T-helper 2 cell treated with Interferon-gamma antibody and Interleukin-4, amounts not matched to agents 5 μg/mL and 100 μg/mL, for 36 hours (primary cell): Measurements from ENCODE around the gene KCNJ16.

Experiments
- DNase-seq: peaks from one replicate; pipeline ENCODE4 v3.0.0; 2021; ENCODE audit warnings: low spot score
- H3K27ac Mint-ChIP-seq: one replicate; pipeline ENCODE4 v1.8.0; 2021; ENCODE audit warnings: mild to moderate bottlenecking, mixed read lengths
- H3K27me3 Mint-ChIP-seq: one replicate; pipeline ENCODE4 v1.8.0; 2021; ENCODE audit warnings: low read depth, mixed read lengths
- H3K36me3 Mint-ChIP-seq: one replicate; pipeline ENCODE4 v1.8.0; 2021; ENCODE audit warnings: low read depth, mixed read lengths
- H3K4me1 Mint-ChIP-seq: one replicate; pipeline ENCODE4 v1.8.0; 2021; ENCODE audit warnings: low read depth, mixed read lengths
- H3K4me3 Mint-ChIP-seq: one replicate; pipeline ENCODE4 v1.8.0; 2022; ENCODE audit warnings: mild to moderate bottlenecking, moderate library complexity, mixed read lengths
- H3K9me3 Mint-ChIP-seq: one replicate; pipeline ENCODE4 v1.8.0; 2021; ENCODE audit warnings: mixed read lengths

Gene KCNJ16

DNA sequence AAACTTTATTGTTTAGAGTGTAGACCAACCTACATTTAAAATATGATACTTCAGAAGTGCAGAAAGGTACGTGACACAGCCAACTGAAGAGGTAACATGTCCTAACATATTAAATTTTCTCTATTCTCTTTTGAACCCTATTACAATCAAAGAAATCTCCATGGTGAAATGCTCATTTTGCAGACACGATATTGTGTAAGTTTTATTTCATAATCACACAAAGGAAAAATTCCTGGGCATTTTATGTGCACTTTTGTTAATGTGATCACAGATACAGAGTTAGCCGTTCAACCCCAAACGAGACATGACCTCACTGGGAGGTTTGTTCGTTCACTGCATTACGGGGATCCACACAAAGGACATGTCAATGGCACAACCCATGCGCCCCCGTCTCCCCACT, 21.8 kb downstream of the KCNJ16 start:
- Mint-ChIP-seq H3K4me1 (peaks cover 11% of the 10 kb centered on the region), H3K27me3 (peaks cover 3% of the 10 kb centered on the region), H3K27ac (no peak overlapping the region), H3K9me3 (no peaks in the 10 kb centered on the region), H3K4me3 (no peak overlapping the region), H3K36me3 (peaks cover 1% of the 10 kb centered on the region)
- no peak for DNase-seq

DNA sequence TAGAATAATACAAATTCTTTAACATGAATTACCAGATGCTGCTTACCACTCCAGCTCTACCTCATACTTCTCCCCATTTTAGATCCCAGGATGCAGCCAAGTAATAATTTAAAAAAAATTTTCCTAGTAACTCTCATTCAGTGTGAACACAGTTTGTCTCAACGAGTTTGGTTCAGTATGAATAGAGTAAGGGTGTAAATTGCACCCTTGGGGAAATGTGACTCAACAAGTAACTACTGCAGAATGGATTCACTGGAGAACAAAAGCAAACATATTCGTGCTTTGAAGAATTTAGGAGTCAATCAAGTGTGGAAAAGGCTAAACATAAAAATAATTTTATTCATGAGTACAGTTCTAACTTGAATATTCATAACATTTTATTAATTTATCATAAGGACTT, 23.0 kb downstream of the KCNJ16 start:
- Mint-ChIP-seq H3K4me3 (no peak overlapping the region), H3K9me3 (no peaks in the 10 kb centered on the region), H3K27me3 (peaks cover 3% of the 10 kb centered on the region), H3K4me1 (peaks cover 9% of the 10 kb centered on the region), H3K27ac (no peak overlapping the region), H3K36me3 (peaks cover 1% of the 10 kb centered on the region)
- DNase-seq: no peak

DNA sequence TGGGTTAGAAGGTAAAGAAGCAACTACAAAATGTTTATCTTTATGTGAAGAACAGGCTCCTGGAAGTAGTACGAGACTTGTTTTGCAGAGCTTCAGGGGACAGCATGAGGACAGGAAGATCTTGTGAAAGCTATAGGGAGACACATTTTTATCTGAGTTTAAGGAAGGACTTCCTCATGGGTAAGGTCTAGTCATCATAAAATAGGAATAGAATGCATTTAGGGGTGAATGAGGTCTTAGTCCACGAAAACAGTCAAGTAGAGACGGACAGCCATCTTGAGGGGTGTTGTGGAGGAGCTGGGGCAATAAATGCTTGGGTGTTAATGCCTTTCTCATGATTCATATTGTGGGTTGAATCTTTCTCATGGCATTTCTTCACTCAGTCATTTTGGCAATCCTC, 24.3 kb downstream of the KCNJ16 start:
- Mint-ChIP-seq H3K27me3 (peaks cover 3% of the 10 kb centered on the region), H3K36me3 (no peaks in the 10 kb centered on the region), H3K9me3 (no peaks in the 10 kb centered on the region), H3K27ac (no peak overlapping the region), H3K4me1 (peaks cover 9% of the 10 kb centered on the region), H3K4me3 (no peak overlapping the region)
- no peak for DNase-seq

DNA sequence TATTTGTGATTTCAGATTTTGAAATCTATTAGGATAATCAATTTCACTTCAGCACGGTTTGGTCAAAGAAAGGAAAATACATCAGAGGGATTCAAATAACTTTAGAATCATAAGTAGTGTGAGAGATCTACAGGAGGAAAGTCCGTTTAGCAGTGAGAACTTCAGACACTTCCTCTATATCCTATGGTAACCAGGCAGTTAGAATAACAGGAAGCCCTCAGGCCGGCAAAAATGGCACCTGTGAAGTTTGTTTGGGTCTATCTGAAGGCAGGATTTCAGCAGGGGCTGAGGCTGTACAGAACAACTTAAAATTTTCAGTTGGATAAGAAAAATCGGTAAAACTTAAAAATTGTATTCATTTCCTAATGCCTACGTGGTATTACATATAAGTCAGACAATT, 24.9 kb downstream of the KCNJ16 start:
- Mint-ChIP-seq H3K27me3 (peaks cover 3% of the 10 kb centered on the region), H3K27ac (no peak overlapping the region), H3K4me3 (no peak overlapping the region)

DNA sequence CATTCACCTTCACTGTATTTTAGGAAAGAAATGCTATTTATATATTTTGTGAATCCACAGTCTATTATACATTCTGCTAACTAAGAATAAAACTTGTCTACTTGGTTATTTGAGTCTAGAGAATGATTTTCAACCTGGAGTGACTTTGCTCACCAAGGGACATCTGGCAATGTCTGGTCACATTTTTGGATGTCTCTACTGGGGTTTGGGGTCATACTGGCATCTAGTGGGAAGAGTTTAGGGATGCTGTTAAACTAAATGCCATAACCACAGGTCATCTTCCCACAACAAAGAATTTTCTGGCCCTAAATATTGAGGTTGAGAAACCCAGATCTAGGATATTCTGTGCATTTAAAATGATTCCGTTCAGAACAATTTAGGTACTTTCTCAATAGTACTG, 26.0 kb downstream of the KCNJ16 start:
- Mint-ChIP-seq H3K27ac (no peak overlapping the region), H3K27me3 (peaks cover 3% of the 10 kb centered on the region), H3K36me3 (no peaks in the 10 kb centered on the region), H3K4me1 (peaks cover 13% of the 10 kb centered on the region), H3K9me3 (no peaks in the 10 kb centered on the region), H3K4me3 (no peak overlapping the region)
- DNase-seq: no peak

More for the DNA sequence above, 24.9 kb downstream of the KCNJ16 start:
- no peak for DNase-seq
- H3K9me3 Mint-ChIP-seq: no peaks in the 10 kb centered on the region
- H3K4me1 Mint-ChIP-seq: peaks cover 9% of the 10 kb centered on the region
- no peaks in the 10 kb centered on the region for H3K36me3 Mint-ChIP-seq

DNA sequence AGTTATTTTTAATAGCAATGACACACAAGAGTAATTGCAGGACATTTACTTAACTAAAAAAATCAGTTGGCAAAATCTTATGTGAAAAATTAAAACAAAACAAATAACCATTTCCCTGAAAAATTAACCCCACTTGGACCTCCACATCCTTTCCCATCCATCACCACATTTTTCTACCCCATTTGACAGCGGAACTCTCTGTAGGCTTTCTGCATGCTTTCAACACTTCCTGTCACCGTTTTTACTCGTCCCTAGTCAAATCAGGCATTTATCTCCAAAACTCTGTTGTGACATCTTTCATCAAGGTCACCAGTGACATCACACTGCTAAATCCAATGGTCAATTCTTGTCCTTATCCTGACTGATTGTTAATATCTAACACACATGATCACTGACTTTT, 27.5 kb downstream of the KCNJ16 start:
- no peak for DNase-seq
- no peak overlapping the region for H3K4me3 Mint-ChIP-seq
- H3K27ac Mint-ChIP-seq: no peak overlapping the region
- H3K4me1 Mint-ChIP-seq: peaks cover 16% of the 10 kb centered on the region
- H3K9me3 Mint-ChIP-seq: no peaks in the 10 kb centered on the region
- peaks cover 3% of the 10 kb centered on the region for H3K27me3 Mint-ChIP-seq
- no peaks in the 10 kb centered on the region for H3K36me3 Mint-ChIP-seq

DNA sequence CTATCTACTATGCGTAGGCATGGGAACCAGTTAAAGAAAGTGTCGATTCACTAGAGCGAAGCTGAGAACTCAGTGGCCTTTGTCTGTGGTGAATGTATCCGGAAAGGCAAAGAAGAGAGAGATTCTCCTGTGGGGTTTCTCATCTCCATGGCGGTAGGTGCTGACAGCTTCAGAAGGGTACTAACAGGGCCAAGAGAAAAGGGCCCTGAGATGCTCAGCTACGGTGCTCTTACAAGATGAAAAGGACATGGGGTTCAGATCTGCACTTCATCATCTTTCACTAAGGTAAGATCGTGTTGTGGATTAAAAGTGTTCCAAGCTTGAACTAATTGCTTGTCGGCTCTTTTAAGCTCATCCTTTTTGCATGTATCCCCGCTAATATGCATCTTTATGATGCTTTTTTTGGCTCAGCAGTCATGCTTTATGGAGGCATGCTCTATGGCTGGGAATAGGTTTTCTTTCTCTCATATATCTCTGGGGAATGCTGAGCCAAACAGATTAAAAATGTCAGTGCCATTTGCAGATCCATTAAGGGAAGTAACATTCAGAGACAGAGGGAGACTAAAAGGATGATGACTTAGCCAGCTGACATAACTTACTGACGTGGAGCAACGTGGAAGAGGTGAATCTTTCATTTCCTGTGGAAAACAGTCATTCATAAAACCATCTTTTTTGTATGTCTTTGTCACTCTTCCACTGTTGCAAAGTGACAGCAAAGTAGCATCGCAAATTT, 29.9 kb downstream of the KCNJ16 start:
- peaks cover 8% of the 10 kb centered on the region for H3K4me1 Mint-ChIP-seq

DNA sequence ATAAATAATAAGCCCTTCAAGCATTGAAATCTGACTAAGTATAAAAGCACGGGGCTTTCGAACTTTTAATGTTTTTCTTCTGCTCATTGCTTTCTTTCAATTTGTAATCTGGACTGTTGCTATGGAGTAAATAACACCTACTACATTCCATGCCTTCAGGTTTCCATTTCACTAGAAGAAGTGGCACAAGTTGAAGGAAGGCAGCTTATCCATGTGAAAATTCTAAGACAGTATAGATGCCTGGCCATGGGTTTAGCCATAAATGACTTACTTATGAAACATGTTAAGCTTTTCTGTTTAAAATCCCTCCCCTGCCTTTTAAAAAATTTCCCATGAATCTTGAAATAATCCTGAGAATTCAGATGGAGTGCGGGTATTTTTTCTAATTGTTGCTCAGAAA, 30.6 kb downstream of the KCNJ16 start:
- Mint-ChIP-seq H3K9me3 (no peaks in the 10 kb centered on the region), H3K4me3 (no peak overlapping the region), H3K27ac (no peak overlapping the region), H3K4me1 (peaks cover 8% of the 10 kb centered on the region), H3K27me3 (no peaks in the 10 kb centered on the region), H3K36me3 (no peaks in the 10 kb centered on the region)
- DNase-seq: no peak

More for the DNA sequence above, 29.9 kb downstream of the KCNJ16 start:
- H3K4me3 Mint-ChIP-seq: no peak overlapping the region
- H3K27ac Mint-ChIP-seq: no peak overlapping the region
- H3K36me3 Mint-ChIP-seq: no peaks in the 10 kb centered on the region
- H3K27me3 Mint-ChIP-seq: peaks cover 3% of the 10 kb centered on the region
- no peak for DNase-seq
- no peaks in the 10 kb centered on the region for H3K9me3 Mint-ChIP-seq

DNA sequence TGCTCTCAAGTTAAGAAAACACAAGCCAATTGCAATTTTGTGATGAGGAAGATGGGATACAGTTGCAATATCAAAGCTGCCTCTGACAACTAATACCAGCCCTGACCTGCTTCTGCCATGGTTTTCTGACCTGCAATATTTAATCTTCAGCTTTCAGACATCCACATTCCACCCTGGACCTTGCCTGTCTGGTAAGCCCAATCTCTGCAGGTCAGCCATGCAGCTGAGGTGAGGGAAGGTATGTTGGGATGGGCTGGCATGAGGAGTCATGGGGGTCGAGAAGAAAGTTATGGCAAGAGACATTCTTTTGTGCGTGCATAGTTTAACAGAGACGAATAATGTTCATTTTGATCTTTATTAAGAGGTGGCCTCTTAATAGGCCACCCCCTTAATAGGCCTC, 31.5 kb downstream of the KCNJ16 start:
- H3K4me1 Mint-ChIP-seq: peaks cover 8% of the 10 kb centered on the region
- H3K27ac Mint-ChIP-seq: no peak overlapping the region
- DNase-seq: no peak

DNA sequence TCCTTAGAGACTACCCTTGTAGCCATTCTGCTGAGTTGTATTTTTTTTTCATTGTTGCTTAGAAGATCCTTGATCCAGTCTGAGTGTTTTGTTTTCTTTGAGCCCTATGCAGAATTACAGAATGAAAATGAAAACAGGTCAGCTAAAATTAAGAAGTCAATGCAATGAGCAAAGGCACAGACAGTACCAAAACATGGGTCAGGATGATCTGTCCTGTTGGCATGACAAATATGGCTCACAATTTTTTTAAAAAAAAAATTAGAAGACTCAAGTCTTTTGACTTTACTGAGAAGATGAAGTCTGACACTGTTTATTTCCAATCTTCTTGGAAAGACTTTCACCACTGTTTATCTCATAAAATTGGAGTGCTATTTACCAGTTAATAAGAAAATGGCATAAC, 32.4 kb downstream of the KCNJ16 start:
- Mint-ChIP-seq H3K9me3 (no peaks in the 10 kb centered on the region), H3K36me3 (no peaks in the 10 kb centered on the region), H3K4me1 (peaks cover 8% of the 10 kb centered on the region), H3K27ac (no peak overlapping the region), H3K4me3 (no peak overlapping the region), H3K27me3 (no peaks in the 10 kb centered on the region)
- DNase-seq: no peak

More for the DNA sequence above, 31.5 kb downstream of the KCNJ16 start:
- Mint-ChIP-seq H3K36me3 (no peaks in the 10 kb centered on the region), H3K9me3 (no peaks in the 10 kb centered on the region), H3K4me3 (no peak overlapping the region), H3K27me3 (no peaks in the 10 kb centered on the region)

DNA sequence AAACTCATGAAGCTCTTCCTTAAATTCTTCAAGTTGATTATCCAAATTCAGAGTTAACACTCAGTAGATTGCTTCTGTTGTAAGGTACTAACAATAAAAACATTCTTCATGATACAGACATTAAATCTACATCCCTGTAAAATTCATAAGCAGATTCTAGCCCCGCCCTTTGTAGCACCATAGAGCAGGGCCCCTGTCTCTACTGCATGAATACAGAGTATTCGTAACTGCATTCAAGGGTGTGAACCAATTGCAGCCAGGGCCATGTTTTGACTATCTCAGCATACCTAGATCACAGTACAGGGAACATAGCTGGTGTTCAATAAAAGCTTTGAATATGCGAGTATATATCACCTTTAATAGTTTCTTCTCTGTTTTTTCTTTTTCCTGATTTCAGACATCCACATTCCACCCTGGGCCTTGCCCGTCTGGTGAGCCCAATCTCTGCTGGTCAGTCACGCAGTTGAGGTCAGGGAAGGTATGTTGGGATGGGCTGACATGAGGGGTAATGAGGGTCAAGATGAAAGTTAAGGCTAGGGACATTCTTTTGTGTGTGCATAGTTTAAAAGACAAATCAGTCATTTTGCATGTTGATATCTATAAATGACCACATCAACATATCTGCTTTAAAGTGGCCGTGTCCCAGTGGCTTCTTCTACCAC, 33.0 kb downstream of the KCNJ16 start:
- Mint-ChIP-seq H3K27me3 (no peaks in the 10 kb centered on the region), H3K4me3 (no peak overlapping the region), H3K36me3 (no peaks in the 10 kb centered on the region), H3K9me3 (no peaks in the 10 kb centered on the region), H3K27ac (no peak overlapping the region), H3K4me1 (peaks cover 8% of the 10 kb centered on the region)
- DNase-seq: no peak

DNA sequence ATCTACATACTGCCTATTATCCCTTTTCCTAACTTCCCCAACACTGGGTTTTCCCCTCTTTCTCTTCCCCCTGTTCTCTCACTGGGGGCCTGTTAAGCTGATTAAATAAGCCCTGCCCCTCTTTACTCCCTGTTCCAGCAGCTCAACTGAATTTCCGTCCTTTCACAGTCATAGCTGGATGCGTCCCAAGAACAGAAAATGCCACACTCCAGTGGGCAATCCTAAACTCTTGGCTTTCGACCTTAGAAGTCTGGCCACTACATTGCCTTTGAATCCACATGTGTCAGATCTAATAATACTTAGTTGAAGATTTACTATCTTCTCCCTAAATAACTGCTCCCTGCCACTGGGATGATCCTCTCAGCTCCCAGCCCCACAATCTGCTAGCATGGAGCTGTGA, 34.5 kb downstream of the KCNJ16 start:
- H3K27me3 Mint-ChIP-seq: peaks cover 5% of the 10 kb centered on the region

DNA sequence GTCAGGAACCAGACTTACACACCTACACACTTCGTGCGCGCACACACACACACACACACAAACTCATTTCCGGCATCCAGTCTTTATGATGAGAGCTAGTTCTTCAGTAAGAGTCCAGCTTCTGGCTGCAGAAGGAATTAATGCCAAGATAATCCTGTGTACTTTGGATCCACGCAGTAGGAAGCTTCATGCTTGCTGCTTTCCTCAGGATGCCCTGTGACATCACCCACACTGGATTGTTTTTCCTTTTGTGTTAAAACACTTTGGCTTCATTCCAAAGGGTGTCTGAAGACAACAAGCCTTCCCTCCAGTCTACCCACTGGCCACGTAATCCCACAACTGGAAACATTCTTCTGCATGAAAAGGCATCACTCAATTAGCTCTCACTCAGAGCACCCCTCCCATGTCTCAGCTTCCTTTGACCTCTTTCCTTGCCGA, 35.4 kb downstream of the KCNJ16 start:
- Mint-ChIP-seq H3K4me3 (no peak overlapping the region), H3K36me3 (no peaks in the 10 kb centered on the region), H3K9me3 (no peaks in the 10 kb centered on the region), H3K27ac (no peak overlapping the region), H3K27me3 (peaks cover 5% of the 10 kb centered on the region), H3K4me1 (peaks cover 6% of the 10 kb centered on the region)
- DNase-seq: no peak

More for the DNA sequence above, 34.5 kb downstream of the KCNJ16 start:
- H3K4me1 Mint-ChIP-seq: peaks cover 8% of the 10 kb centered on the region
- no peaks in the 10 kb centered on the region for H3K36me3 Mint-ChIP-seq
- H3K9me3 Mint-ChIP-seq: no peaks in the 10 kb centered on the region
- H3K4me3 Mint-ChIP-seq: no peak overlapping the region
- no peak overlapping the region for H3K27ac Mint-ChIP-seq
- no peak for DNase-seq

DNA sequence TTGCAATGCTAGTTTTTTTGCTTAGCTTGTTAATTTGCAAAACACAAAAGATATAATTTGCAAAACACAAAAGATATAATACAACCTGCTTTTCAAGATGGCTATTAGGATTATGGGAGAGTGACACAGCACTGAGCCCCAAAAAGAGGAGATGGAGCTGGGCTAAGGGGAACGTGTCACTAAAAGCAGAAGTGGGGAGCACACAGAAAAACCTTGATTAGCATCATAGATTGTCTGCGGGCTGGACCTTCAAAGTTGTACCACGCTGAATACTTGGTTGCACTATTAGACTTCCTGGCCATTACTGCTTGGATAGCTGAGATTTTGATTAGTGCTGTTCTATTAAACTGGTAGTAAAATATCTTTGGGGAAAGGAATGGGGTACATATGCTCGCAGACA, 36.2 kb downstream of the KCNJ16 start:
- Mint-ChIP-seq H3K9me3 (no peaks in the 10 kb centered on the region), H3K4me3 (no peak overlapping the region), H3K27me3 (peaks cover 7% of the 10 kb centered on the region), H3K36me3 (no peaks in the 10 kb centered on the region), H3K27ac (no peak overlapping the region), H3K4me1 (peaks cover 3% of the 10 kb centered on the region)
- DNase-seq: no peak
